Measurements from ENCODE around the gene CFAP74. TPM values are rescaled to one million over a fixed set of nuclear protein-coding genes. Genes with fewer than 3 reads are reported as not detected.

The CFAP74 gene
- total and polyA plus RNA-seq, 2 of the 4 experiments (the other 2 are of a cell fraction), result not detected

DNA sequence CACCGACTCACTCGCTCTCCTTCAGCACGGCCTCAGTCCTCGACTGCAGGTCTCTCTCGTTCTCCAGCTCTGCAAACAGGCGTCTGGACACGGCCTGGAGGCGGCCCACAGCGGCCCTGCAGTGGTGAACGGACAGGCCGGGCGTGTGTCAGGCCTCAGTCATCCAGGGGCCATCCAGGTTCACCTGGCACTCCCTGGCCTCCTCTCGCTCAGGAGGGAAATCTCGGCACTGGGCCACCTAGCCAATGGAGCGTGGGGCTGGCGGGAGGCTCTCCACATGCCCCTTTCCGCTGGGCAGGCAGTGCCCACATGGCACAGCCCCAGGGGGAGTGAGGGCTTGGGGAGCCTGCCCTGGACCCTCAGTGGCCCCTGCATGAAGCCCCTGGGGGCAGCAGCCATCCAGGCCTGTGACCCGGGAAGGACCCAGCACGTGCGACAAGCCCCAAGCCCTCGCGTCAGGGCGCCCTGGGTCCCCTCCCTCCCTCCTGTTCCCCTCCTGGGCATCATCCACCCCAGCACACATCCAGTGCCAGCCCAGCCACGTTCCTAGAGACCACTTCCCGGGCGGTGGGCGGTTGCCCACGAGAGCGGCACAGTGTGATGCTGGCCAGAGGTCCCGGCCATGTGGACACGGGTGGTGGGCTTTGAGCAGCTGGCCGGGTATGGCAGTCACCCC, 18.1 kb downstream of the CFAP74 start:
- Histone ChIP-seq H3K27me3 (ENCODE audit: control insufficient read depth, insufficient read depth, low read length) (peaks cover 8% of the 10 kb centered on the region; the same call in 1 of the 2 replicates), H2AFZ (replicated peaks; ENCODE audit: low read length, poor library complexity) (peak overlapping the region; percentile 21), H4K20me1 (ENCODE audit: insufficient read depth, low read length) (no peaks in the 10 kb centered on the region), H3K36me3 (ENCODE audit: control insufficient read depth, insufficient read depth, low read length) (no peaks in the 10 kb centered on the region), H3K79me1 (ENCODE audit: low read depth in 1 of 2, low read length in 2 of 2) (no peaks in the 10 kb centered on the region), H4K8ac (ENCODE audit: low read depth in 2 of 2, low read length in 2 of 2) (no peak overlapping the region), H3K9ac (ENCODE audit: low read depth, low read length) (no peak overlapping the region), H2BK120ac (ENCODE audit: low read depth, low read length) (no peak overlapping the region), H2BK20ac (ENCODE audit: low read depth, low read length) (no peak overlapping the region), H3K56ac (ENCODE audit: extremely low read depth, insufficient read depth, low read length) (no peak overlapping the region), H3K4me3 (ENCODE audit: insufficient read depth, low read depth, low read length) (no peak overlapping the region), H3K14ac (replicated peaks; ENCODE audit: low read depth, low read length) (no peak overlapping the region), H3K9me1 (ENCODE audit: insufficient read depth, low read length) (peaks cover 3% of the 10 kb centered on the region; the same call in 1 of the 2 replicates), H4K5ac (ENCODE audit: low read depth, low read length) (no peak overlapping the region), H3K18ac (ENCODE audit: low read depth, low read length) (no peak overlapping the region), H3K4ac (ENCODE audit: low read depth, low read length) (no peak overlapping the region), H3K9me3 (ENCODE audit: control insufficient read depth, insufficient read depth, low read length) (peaks cover 6% of the 10 kb centered on the region; the same call in 1 of the 2 replicates), H2BK5ac (ENCODE audit: low read depth, low read length, poor library complexity, severe bottlenecking) (no peak overlapping the region), H3K27ac (ENCODE audit: insufficient read depth, low read length) (no peak overlapping the region), H4K91ac (ENCODE audit: insufficient read depth, low read depth, low read length) (no peak overlapping the region), H3K23ac (ENCODE audit: low read depth, low read length) (no peak overlapping the region), H2AK9ac (replicated peaks; ENCODE audit: low read depth, low read length, poor library complexity) (no peak overlapping the region), H3K4me1 (ENCODE audit: control insufficient read depth, insufficient read depth, low read length) (no peaks in the 10 kb centered on the region), H3K4me2 (ENCODE audit: low read depth, low read length) (no peak overlapping the region), H2AK5ac (ENCODE audit: low read depth, low read length) (no peak overlapping the region), H2BK15ac (ENCODE audit: low read depth, low read length) (no peak overlapping the region)
- DNase-seq, result no peak
- no peak for TF ChIP-seq RFX5 (IDR thresholded peaks at IDR 0.05; ENCODE audit: low read depth, low read length)
- no peak for TF ChIP-seq MXI1 (IDR thresholded peaks at IDR 0.05; ENCODE audit: borderline replicate concordance, low read depth, low read length)
- TF ChIP-seq, protein P1, sequence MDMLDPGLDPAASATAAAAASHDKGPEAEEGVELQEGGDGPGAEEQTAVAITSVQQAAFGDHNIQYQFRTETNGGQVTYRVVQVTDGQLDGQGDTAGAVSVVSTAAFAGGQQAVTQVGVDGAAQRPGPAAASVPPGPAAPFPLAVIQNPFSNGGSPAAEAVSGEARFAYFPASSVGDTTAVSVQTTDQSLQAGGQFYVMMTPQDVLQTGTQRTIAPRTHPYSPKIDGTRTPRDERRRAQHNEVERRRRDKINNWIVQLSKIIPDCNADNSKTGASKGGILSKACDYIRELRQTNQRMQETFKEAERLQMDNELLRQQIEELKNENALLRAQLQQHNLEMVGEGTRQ (IDR thresholded peaks at IDR 0.05; ENCODE audit: low read depth, low read length), result no peak
- no peak for TF ChIP-seq FOS (IDR thresholded peaks at IDR 0.05; ENCODE audit: low read depth, low read length)
- no peak for TF ChIP-seq SMC3 (IDR thresholded peaks at IDR 0.05; ENCODE audit: low read depth, low read length)
- no peak for TF ChIP-seq CHD1 (IDR thresholded peaks at IDR 0.05; ENCODE audit: low read depth, low read length)
- TF ChIP-seq POLR2A (IDR thresholded peaks at IDR 0.05; ENCODE audit: low read depth, low read length), result no peak
- TF ChIP-seq NFE2L2 (IDR thresholded peaks at IDR 0.05; ENCODE audit: low read depth, low read length), result no peak
- TF ChIP-seq ELK1 (IDR thresholded peaks at IDR 0.05; ENCODE audit: borderline replicate concordance, low read depth, low read length), result no peak
- no peak for TF ChIP-seq BHLHE40 (IDR thresholded peaks at IDR 0.05; ENCODE audit: low read depth, low read length)
- no peak for TF ChIP-seq RAD21 (IDR thresholded peaks at IDR 0.05; ENCODE audit: low read length)
- WGBS, 2 experiments (ENCODE audit: extremely low coverage in 2 of 2, insufficient read length in 1 of 2), result 48% methylated on average over 9 of the region's 32 CpGs; no CpG with 5 or more reads in 1 of the 2 experiments
- BruUV-seq (replicated peaks), result no TSS peak
- dilution Hi-C loops (cut with HindIII; ENCODE audit: low sequenced_read_pairs, unreplicated experiment), result no loop called here
- ChIA-PET POLR2A (ENCODE audit: unreplicated experiment) (no interaction called here), CTCF (no interaction called here)
- ATAC-seq (ENCODE audit: low read depth), result no peak
- intact Hi-C loops (cut with micrococcal nuclease), result no loop called here
- in situ Hi-C loops (cut with MboI; ENCODE audit: low sequenced_read_pairs), result no loop called here
